ENCODE results near the gene ARHGAP26.

- no peak for TF ChIP-seq POLR2AphosphoS5 (IDR thresholded peaks at IDR 0.05; ENCODE audit: low read depth, low read length)
- TF ChIP-seq TAF1 (IDR thresholded peaks at IDR 0.05; ENCODE audit: borderline replicate concordance, insufficient read depth, low read length): no peak
- TF ChIP-seq SIN3A (IDR thresholded peaks at IDR 0.05; ENCODE audit: borderline replicate concordance, insufficient read depth, low read length): no peak
- TF ChIP-seq, protein P1, sequence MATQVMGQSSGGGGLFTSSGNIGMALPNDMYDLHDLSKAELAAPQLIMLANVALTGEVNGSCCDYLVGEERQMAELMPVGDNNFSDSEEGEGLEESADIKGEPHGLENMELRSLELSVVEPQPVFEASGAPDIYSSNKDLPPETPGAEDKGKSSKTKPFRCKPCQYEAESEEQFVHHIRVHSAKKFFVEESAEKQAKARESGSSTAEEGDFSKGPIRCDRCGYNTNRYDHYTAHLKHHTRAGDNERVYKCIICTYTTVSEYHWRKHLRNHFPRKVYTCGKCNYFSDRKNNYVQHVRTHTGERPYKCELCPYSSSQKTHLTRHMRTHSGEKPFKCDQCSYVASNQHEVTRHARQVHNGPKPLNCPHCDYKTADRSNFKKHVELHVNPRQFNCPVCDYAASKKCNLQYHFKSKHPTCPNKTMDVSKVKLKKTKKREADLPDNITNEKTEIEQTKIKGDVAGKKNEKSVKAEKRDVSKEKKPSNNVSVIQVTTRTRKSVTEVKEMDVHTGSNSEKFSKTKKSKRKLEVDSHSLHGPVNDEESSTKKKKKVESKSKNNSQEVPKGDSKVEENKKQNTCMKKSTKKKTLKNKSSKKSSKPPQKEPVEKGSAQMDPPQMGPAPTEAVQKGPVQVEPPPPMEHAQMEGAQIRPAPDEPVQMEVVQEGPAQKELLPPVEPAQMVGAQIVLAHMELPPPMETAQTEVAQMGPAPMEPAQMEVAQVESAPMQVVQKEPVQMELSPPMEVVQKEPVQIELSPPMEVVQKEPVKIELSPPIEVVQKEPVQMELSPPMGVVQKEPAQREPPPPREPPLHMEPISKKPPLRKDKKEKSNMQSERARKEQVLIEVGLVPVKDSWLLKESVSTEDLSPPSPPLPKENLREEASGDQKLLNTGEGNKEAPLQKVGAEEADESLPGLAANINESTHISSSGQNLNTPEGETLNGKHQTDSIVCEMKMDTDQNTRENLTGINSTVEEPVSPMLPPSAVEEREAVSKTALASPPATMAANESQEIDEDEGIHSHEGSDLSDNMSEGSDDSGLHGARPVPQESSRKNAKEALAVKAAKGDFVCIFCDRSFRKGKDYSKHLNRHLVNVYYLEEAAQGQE (IDR thresholded peaks at IDR 0.05; ENCODE audit: insufficient read depth in 1 of 2, low read depth in 2 of 2, low read length in 2 of 2): no peak
Measured at GRCh38 chr5:142819825-142820224, 49.6 kb downstream of the ARHGAP26 start.

Data from PFSK-1 (cell line).